PC-3 (cell line): ENCODE results near the gene BCAS3.

Experiments used
- EZH2 ChIP-seq: fragments of 300-600 bp; sonication (generic); IDR thresholded peaks from one replicate; pipeline ENCODE4 v1.6.1; 2017; ENCODE audit warnings: antibody characterized with exemption, mild to moderate bottlenecking, low read length; ENCODE audit not compliant: unreplicated experiment
- EZH2phosphoT487 ChIP-seq: fragments of 300-600 bp; sonication (generic); IDR thresholded peaks from 2 replicates; pipeline ENCODE4 v1.6.1; 2018; ENCODE audit warnings: mild to moderate bottlenecking, antibody characterized with exemption, low read length, borderline replicate concordance
- TF ChIP-seq, protein P1 (sequence below): fragments of 300-600 bp; sonication (generic); conservative IDR thresholded peaks from 2 replicates; pipeline ENCODE4 v1.5.1; 2017; ENCODE audit warnings: antibody characterized with exemption, low read depth, mild to moderate bottlenecking, low read length

GRCh38 chr17:61208301-61209105 lies 530.9 kb downstream of the BCAS3 start:
- TF ChIP-seq, protein P1, sequence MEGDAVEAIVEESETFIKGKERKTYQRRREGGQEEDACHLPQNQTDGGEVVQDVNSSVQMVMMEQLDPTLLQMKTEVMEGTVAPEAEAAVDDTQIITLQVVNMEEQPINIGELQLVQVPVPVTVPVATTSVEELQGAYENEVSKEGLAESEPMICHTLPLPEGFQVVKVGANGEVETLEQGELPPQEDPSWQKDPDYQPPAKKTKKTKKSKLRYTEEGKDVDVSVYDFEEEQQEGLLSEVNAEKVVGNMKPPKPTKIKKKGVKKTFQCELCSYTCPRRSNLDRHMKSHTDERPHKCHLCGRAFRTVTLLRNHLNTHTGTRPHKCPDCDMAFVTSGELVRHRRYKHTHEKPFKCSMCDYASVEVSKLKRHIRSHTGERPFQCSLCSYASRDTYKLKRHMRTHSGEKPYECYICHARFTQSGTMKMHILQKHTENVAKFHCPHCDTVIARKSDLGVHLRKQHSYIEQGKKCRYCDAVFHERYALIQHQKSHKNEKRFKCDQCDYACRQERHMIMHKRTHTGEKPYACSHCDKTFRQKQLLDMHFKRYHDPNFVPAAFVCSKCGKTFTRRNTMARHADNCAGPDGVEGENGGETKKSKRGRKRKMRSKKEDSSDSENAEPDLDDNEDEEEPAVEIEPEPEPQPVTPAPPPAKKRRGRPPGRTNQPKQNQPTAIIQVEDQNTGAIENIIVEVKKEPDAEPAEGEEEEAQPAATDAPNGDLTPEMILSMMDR: no peak
- TF ChIP-seq EZH2 (no peak), EZH2phosphoT487 (no peak)
